Stomach (tissue), 4 donors: ENCODE data around the gene CCSER1.

ENCODE experiments used
- CTCF ChIP-seq, 7 experiments: fragments of 450-650 bp in 4 of 7; fragments of 200-600 bp in 3 of 7; sonication (generic) in 3 of 7; IDR thresholded peaks; one replicate each; pipeline ENCODE4 v1.5.1; 2016 to 2019; ENCODE audit warnings: antibody characterized with exemption in 7 of 7, control low read depth in 2 of 7, mild to moderate bottlenecking in 1 of 7
- EP300 ChIP-seq: sonication (generic); formaldehyde crosslinking; IDR thresholded peaks from one replicate; pipeline ENCODE4 v1.6.1; 2017; ENCODE audit warnings: antibody characterized with exemption
- POLR2A ChIP-seq, 4 donors: fragments of 450-650 bp; IDR thresholded peaks; one replicate each; pipeline ENCODE4 v1.6.1; 2016; ENCODE audit warnings: antibody characterized with exemption in 4 of 4, control low read depth in 2 of 4, mild to moderate bottlenecking in 1 of 4, moderate library complexity in 1 of 4
- POLR2AphosphoS5 ChIP-seq, 3 donors: sonication (generic); formaldehyde crosslinking; IDR thresholded peaks; one replicate each; pipeline ENCODE4 v1.6.1; 2016; ENCODE audit warnings: antibody characterized with exemption in 3 of 3

GRCh38 chr4:90148574-90149148 is 21.5 kb downstream of the CCSER1 start:
- TF ChIP-seq POLR2AphosphoS5 (IDR thresholded peaks at IDR 0.05) (no peak), CTCF (IDR thresholded peaks at IDR 0.05) (no peak), POLR2A (IDR thresholded peaks at IDR 0.05) (no peak), EP300 (no peak)
